ENCODE data around the gene TMEM18.

- TF ChIP-seq EZH2 (IDR thresholded peaks at IDR 0.05) (no peak), POLR2AphosphoS5 (IDR thresholded peaks at IDR 0.05; ENCODE audit: borderline replicate concordance, low read depth, low read length) (no peak), FOXP2 (optimal IDR thresholded peaks at IDR 0.05; ENCODE audit: control extremely low read depth, extremely low read length, insufficient read depth) (no peak)
These were observed 33.4 kb downstream of the TMEM18 start for GRCh38 chr2:643761-644160.

All from SK-N-MC (cell line).